Skeletal muscle tissue (tissue), 4 donors: ENCODE data around the gene ATP10A. TPM values are rescaled to one million over a fixed set of nuclear protein-coding genes. Genes with fewer than 3 reads are reported as not detected.

Source experiments
- H3K27ac ChIP-seq: one replicate; pipeline ENCODE4 v1.7.0; 2013; ENCODE audit warnings: mild to moderate bottlenecking, low read depth, low read length, inconsistent platforms
- H3K27me3 ChIP-seq, 3 donors: one replicate each; pipeline ENCODE4 v1.7.0; 2013; ENCODE audit warnings: low read length in 3 of 3; ENCODE audit not compliant: control insufficient read depth in 3 of 3, insufficient read depth in 3 of 3
- H3K36me3 ChIP-seq, 3 donors: one replicate each; pipeline ENCODE4 v1.7.0; 2013; ENCODE audit warnings: low read length in 3 of 3; ENCODE audit not compliant: control insufficient read depth in 3 of 3, insufficient read depth in 3 of 3
- H3K4me1 ChIP-seq, 3 donors: one replicate each; pipeline ENCODE4 v1.7.0; 2013; ENCODE audit warnings: low read length in 3 of 3, mild to moderate bottlenecking in 3 of 3; ENCODE audit not compliant: control insufficient read depth in 3 of 3, insufficient read depth in 3 of 3
- H3K4me3 ChIP-seq, 3 donors: one replicate each; pipeline ENCODE4 v1.7.0; 2013; ENCODE audit warnings: low read length in 3 of 3
- H3K9ac ChIP-seq, 3 donors: one replicate each; pipeline ENCODE4 v1.7.0; 2013; ENCODE audit warnings: low read length in 3 of 3, mild to moderate bottlenecking in 3 of 3, moderate library complexity in 2 of 3, low read depth in 1 of 3
- H3K9me3 ChIP-seq, 3 donors: one replicate each; pipeline ENCODE4 v1.7.0; 2013; ENCODE audit warnings: low read length in 3 of 3; ENCODE audit not compliant: control insufficient read depth in 3 of 3
- total RNA-seq: library from RNA; depleted of rRNA; stranded (reverse); fragments of >200 nt; gene quantifications from one replicate; pipeline ENCODE4 v1.2.3, GENCODE V29; 2014
- donor health status: Osteomylitis.

ATP10A gene
- total RNA-seq, 1 donor from 2014 or later: 7.8 TPM

GRCh38 chr15:25738171-25738965, 124.8 kb downstream of the ATP10A start:
- peaks cover 9 to 33% (median 16%) of the 10 kb centered on the region in 3 donors for H3K4me1 ChIP-seq
- H3K36me3 ChIP-seq: no peaks in the 10 kb centered on the region
- no peaks in the 10 kb centered on the region for H3K9me3 ChIP-seq
- no peaks in the 10 kb centered on the region for H3K27me3 ChIP-seq
- H3K4me3 ChIP-seq: no peak overlapping the region
- no peak overlapping the region for H3K9ac ChIP-seq
- H3K27ac ChIP-seq: no peak overlapping the region

GRCh38 chr15:25737218-25737643, 125.9 kb downstream of the ATP10A start:
- H3K27me3 ChIP-seq: no peaks in the 10 kb centered on the region
- no peak overlapping the region for H3K4me3 ChIP-seq
- peak overlapping the region in 1 of 3 donors; percentile 22 for H3K9ac ChIP-seq
- H3K4me1 ChIP-seq: peaks cover 7 to 30% (median 16%) of the 10 kb centered on the region in 3 donors
- H3K9me3 ChIP-seq: no peaks in the 10 kb centered on the region
- no peaks in the 10 kb centered on the region for H3K36me3 ChIP-seq
- peak overlapping the region; percentile 32 for H3K27ac ChIP-seq

GRCh38 chr15:25736461-25736860, 126.7 kb downstream of the ATP10A start:
- Histone ChIP-seq H3K4me1 (peaks cover 7 to 30% (median 16%) of the 10 kb centered on the region in 3 donors), H3K4me3 (no peak overlapping the region), H3K27ac (peak overlapping the region; percentile 32), H3K9ac (no peak overlapping the region), H3K9me3 (no peaks in the 10 kb centered on the region), H3K27me3 (no peaks in the 10 kb centered on the region), H3K36me3 (no peaks in the 10 kb centered on the region)

GRCh38 chr15:25735550-25736384, 127.4 kb downstream of the ATP10A start:
- no peaks in the 10 kb centered on the region for H3K36me3 ChIP-seq
- peak overlapping the region in 1 of 3 donors; percentile 1 for H3K4me3 ChIP-seq
- H3K27me3 ChIP-seq: no peaks in the 10 kb centered on the region
- H3K9ac ChIP-seq: no peak overlapping the region
- peaks cover 7 to 30% (median 16%) of the 10 kb centered on the region in 3 donors for H3K4me1 ChIP-seq
- no peaks in the 10 kb centered on the region for H3K9me3 ChIP-seq
- H3K27ac ChIP-seq: no peak overlapping the region

GRCh38 chr15:25734680-25735355, 128.3 kb downstream of the ATP10A start:
- H3K27me3 ChIP-seq: no peaks in the 10 kb centered on the region
- no peaks in the 10 kb centered on the region for H3K9me3 ChIP-seq
- H3K9ac ChIP-seq: no peak overlapping the region
- H3K27ac ChIP-seq: no peak overlapping the region
- no peaks in the 10 kb centered on the region for H3K36me3 ChIP-seq
- H3K4me1 ChIP-seq: peaks cover 7 to 30% (median 15%) of the 10 kb centered on the region in 3 donors
- no peak overlapping the region for H3K4me3 ChIP-seq

- H3K36me3 ChIP-seq: no peaks in the 10 kb centered on the region
- H3K27me3 ChIP-seq: no peaks in the 10 kb centered on the region
- peaks cover 7 to 30% (median 12%) of the 10 kb centered on the region in 3 donors for H3K4me1 ChIP-seq
- no peak overlapping the region for H3K27ac ChIP-seq
- H3K4me3 ChIP-seq: no peak overlapping the region
- H3K9me3 ChIP-seq: no peaks in the 10 kb centered on the region
- H3K9ac ChIP-seq: no peak overlapping the region
Measured at GRCh38 chr15:25733856-25734679, 129.1 kb downstream of the ATP10A start.

GRCh38 chr15:25733036-25733855, 129.9 kb downstream of the ATP10A start:
- no peaks in the 10 kb centered on the region for H3K9me3 ChIP-seq
- no peaks in the 10 kb centered on the region for H3K36me3 ChIP-seq
- peaks cover 7 to 30% (median 12%) of the 10 kb centered on the region in 3 donors for H3K4me1 ChIP-seq
- no peak overlapping the region for H3K4me3 ChIP-seq
- no peaks in the 10 kb centered on the region for H3K27me3 ChIP-seq
- no peak overlapping the region for H3K9ac ChIP-seq
- H3K27ac ChIP-seq: no peak overlapping the region

GRCh38 chr15:25732191-25732590, 130.9 kb downstream of the ATP10A start:
- Histone ChIP-seq H3K4me1 (peaks cover under 1 to 20% (median 7%) of the 10 kb centered on the region in 3 donors), H3K27ac (no peak overlapping the region), H3K36me3 (no peaks in the 10 kb centered on the region), H3K9me3 (no peaks in the 10 kb centered on the region), H3K27me3 (no peaks in the 10 kb centered on the region), H3K9ac (no peak overlapping the region), H3K4me3 (no peak overlapping the region)
